Thoracic aorta (tissue), 2 donors: ENCODE measurements around the gene ABCD4. TPM values are rescaled to one million over a fixed set of nuclear protein-coding genes. Genes with fewer than 3 reads are reported as not detected.

Experiments used
- ATAC-seq: fragments of 150-250 bp; one replicate; pipeline ENCODE4 v1.8.0; 2017; ENCODE audit warnings: low read depth; ENCODE audit not compliant: insufficient number of reproducible peaks, low FRiP score
- DNase-seq: peaks from one replicate; pipeline ENCODE4 v3.0.0-alpha.2; 2020; ENCODE audit warnings: low spot score
- H3K27ac ChIP-seq, 2 donors: fragments of 200-600 bp; sonication (generic); 1 replicate in 1 of 2; 2 replicates in 1 of 2; pipeline ENCODE4 v1.5.1; 2016; ENCODE audit warnings: mild to moderate bottlenecking in 2 of 2, moderate library complexity in 2 of 2
- H3K27me3 ChIP-seq: fragments of 200-600 bp; sonication (generic); replicated peaks from 2 replicates; pipeline ENCODE4 v1.6.0; 2016; ENCODE audit warnings: mild to moderate bottlenecking; ENCODE audit not compliant: insufficient read depth
- H3K36me3 ChIP-seq: fragments of 200-600 bp; sonication (generic); one replicate; pipeline ENCODE4 v1.5.1; 2016
- H3K4me1 ChIP-seq, 2 donors: fragments of 200-600 bp; sonication (generic); 1 replicate in 1 of 2; 2 replicates in 1 of 2; pipeline versions ENCODE4 v1.5.1 to v1.6.0; 2016; ENCODE audit warnings: low read depth in 2 of 2, mild to moderate bottlenecking in 1 of 2; ENCODE audit not compliant: control insufficient read depth in 1 of 2
- H3K4me3 ChIP-seq: fragments of 200-600 bp; sonication (generic); 2 replicates; pipeline ENCODE4 v1.5.1; 2016; ENCODE audit warnings: mild to moderate bottlenecking
- H3K9me3 ChIP-seq: fragments of 200-600 bp; sonication (generic); 2 replicates; pipeline ENCODE4 v1.5.1; 2016
- total RNA-seq, 2 donors: library from RNA; depleted of rRNA; stranded (reverse); fragments of >200 nt; gene quantifications; one replicate each; pipeline versions ENCODE4 v1.1.0 to v1.2.3, GENCODE V29; 2016
- TF ChIP-seq, protein P1 (sequence below): fragments of 200-600 bp; sonication (generic); IDR thresholded peaks from one replicate; pipeline ENCODE4 v1.5.1; 2019; ENCODE audit warnings: antibody characterized with exemption

The ABCD4 gene
- total RNA-seq, 2 donors from 2014 or later, result 47.7 to 62.4 TPM

GRCh38 chr14:74314576-74314975, 11.8 kb upstream of the ABCD4 start:
- ATAC-seq, result no peak

GRCh38 chr14:74313601-74314000, 10.9 kb upstream of the ABCD4 start:
- H3K4me1 ChIP-seq, result no peaks in the 10 kb centered on the region
- H3K36me3 ChIP-seq, result no peaks in the 10 kb centered on the region
- TF ChIP-seq, protein P1, sequence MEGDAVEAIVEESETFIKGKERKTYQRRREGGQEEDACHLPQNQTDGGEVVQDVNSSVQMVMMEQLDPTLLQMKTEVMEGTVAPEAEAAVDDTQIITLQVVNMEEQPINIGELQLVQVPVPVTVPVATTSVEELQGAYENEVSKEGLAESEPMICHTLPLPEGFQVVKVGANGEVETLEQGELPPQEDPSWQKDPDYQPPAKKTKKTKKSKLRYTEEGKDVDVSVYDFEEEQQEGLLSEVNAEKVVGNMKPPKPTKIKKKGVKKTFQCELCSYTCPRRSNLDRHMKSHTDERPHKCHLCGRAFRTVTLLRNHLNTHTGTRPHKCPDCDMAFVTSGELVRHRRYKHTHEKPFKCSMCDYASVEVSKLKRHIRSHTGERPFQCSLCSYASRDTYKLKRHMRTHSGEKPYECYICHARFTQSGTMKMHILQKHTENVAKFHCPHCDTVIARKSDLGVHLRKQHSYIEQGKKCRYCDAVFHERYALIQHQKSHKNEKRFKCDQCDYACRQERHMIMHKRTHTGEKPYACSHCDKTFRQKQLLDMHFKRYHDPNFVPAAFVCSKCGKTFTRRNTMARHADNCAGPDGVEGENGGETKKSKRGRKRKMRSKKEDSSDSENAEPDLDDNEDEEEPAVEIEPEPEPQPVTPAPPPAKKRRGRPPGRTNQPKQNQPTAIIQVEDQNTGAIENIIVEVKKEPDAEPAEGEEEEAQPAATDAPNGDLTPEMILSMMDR, result no peak
- no peak overlapping the region for H3K4me3 ChIP-seq
- H3K27me3 ChIP-seq, result no peaks in the 10 kb centered on the region
- no peak overlapping the region for H3K27ac ChIP-seq
- H3K9me3 ChIP-seq, result no peaks in the 10 kb centered on the region
- no peak for DNase-seq
- no peak for ATAC-seq

More at GRCh38 chr14:74314576-74314975, 11.8 kb upstream of the ABCD4 start:
- Histone ChIP-seq H3K27ac (no peak overlapping the region), H3K4me3 (no peak overlapping the region), H3K27me3 (no peaks in the 10 kb centered on the region), H3K4me1 (no peaks in the 10 kb centered on the region), H3K36me3 (no peaks in the 10 kb centered on the region), H3K9me3 (no peaks in the 10 kb centered on the region)
- no peak for DNase-seq
- TF ChIP-seq, protein P1, result no peak

GRCh38 chr14:74312161-74312560, 9.4 kb upstream of the ABCD4 start:
- TF ChIP-seq, protein P1, result no peak
- Histone ChIP-seq H3K36me3 (no peaks in the 10 kb centered on the region), H3K27ac (no peak overlapping the region), H3K27me3 (no peaks in the 10 kb centered on the region), H3K4me1 (no peaks in the 10 kb centered on the region), H3K9me3 (no peaks in the 10 kb centered on the region), H3K4me3 (no peak overlapping the region)
- ATAC-seq (no peak), DNase-seq (no peak)

DNA sequence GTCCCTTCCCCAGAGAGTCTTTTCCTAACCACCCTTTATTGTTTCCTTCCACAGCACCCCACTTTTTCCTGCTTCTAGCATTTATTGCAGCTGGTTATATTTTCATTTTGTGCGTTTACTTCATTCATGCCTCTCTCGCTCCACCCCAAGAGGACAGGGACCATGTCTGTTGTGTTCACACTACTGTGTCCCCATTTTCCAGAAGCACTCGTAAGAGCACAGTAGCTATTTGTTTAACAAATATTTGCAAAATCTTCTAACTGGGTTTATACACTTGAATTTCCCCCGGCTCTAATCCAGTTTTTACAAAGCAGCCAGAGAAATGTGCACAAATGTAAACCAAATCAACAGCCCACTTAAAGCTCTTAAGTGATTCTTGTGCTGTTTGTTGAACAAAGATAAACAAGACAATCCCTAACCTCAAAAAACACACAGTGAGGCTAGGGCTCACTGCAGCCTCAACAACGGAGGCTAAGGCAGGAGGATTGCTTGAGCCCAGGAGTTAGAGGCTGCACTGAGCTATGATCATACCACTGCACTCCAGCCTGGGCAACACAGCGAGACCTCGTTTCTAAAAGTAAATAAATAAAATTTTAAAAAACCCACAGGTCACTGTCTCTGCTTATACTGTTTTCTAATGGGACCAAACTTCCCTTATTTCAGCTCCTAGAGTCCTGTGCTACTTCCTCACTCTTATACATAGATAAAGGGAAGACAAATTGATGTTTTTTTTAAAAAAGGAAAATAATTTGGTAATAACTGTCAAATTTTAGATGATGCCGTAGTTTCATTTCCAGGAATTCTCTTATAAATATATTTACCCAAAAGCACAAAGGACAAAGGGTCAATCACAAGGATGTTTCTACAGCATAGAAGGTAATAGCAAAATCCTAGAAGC, 6.6 kb upstream of the ABCD4 start:
- TF ChIP-seq, protein P1, result no peak
- no peaks in the 10 kb centered on the region for H3K4me1 ChIP-seq
- no peaks in the 10 kb centered on the region for H3K9me3 ChIP-seq
- no peak for ATAC-seq
- DNase-seq, result no peak
- no peaks in the 10 kb centered on the region for H3K36me3 ChIP-seq
- no peaks in the 10 kb centered on the region for H3K27me3 ChIP-seq
- no peak overlapping the region for H3K27ac ChIP-seq
- no peak overlapping the region for H3K4me3 ChIP-seq

- TF ChIP-seq, protein P1, result no peak
- Histone ChIP-seq H3K9me3 (no peaks in the 10 kb centered on the region), H3K36me3 (no peaks in the 10 kb centered on the region), H3K27ac (no peak overlapping the region), H3K27me3 (no peaks in the 10 kb centered on the region), H3K4me1 (peaks cover 0 to 1% of the 10 kb centered on the region in 2 donors), H3K4me3 (no peak overlapping the region)
- no peak for ATAC-seq
- DNase-seq, result no peak
These were observed 6.0 kb upstream of the ABCD4 start for GRCh38 chr14:74308695-74309094.
